ENCODE data around the gene FAM180B. TPM values are rescaled to one million over a fixed set of nuclear protein-coding genes. Genes with fewer than 3 reads are reported as not detected.
"Not testable (repeated sequence)": the region's sequence is repeated elsewhere in the genome, so short reads cannot be mapped to it uniquely, and the experiment has no call there.

The FAM180B gene
- polyA plus RNA-seq, 1 experiment: not detected

GRCh38 chr11:47541070-47541469 lies 45.4 kb upstream of the FAM180B start:
- no peak for TF ChIP-seq CTCF (IDR thresholded peaks at IDR 0.05; ENCODE audit: low read depth, low read length)
- CTCF ChIA-PET: interaction anchor here (1.8 to 2.3 kb wide), 2 partner anchors 10 to 12 kb away, joined by 5 to 11 read pairs; no protein-coding TSS in a partner anchor
- no peak for DNase-seq (ENCODE audit: low read depth, low spot score)
- no peaks in the 10 kb centered on the region for H3K27me3 ChIP-seq (ENCODE audit: control insufficient read depth, insufficient read depth, low read length)
- no peak overlapping the region for H3K4me3 ChIP-seq (ENCODE audit: low read depth, low read length)
- peak overlapping the region; percentile 21 for H3K27ac ChIP-seq (ENCODE audit: low read depth, low read length)
- POLR2A ChIA-PET: no interaction called here
- H3K9me3 ChIP-seq (ENCODE audit: control insufficient read depth, insufficient read depth, low read length): no peaks in the 10 kb centered on the region

- H3K27ac ChIP-seq (ENCODE audit: low read depth, low read length): no peak overlapping the region
- no peaks in the 10 kb centered on the region for H3K27me3 ChIP-seq (ENCODE audit: control insufficient read depth, insufficient read depth, low read length)
- POLR2A ChIA-PET: no interaction called here
- CTCF ChIA-PET: no interaction called here
- no peaks in the 10 kb centered on the region for H3K9me3 ChIP-seq (ENCODE audit: control insufficient read depth, insufficient read depth, low read length)
- no peak overlapping the region for H3K4me3 ChIP-seq (ENCODE audit: low read depth, low read length)
- no peak for DNase-seq (ENCODE audit: low read depth, low spot score)
- TF ChIP-seq CTCF (IDR thresholded peaks at IDR 0.05; ENCODE audit: low read depth, low read length): no peak
These were observed 41.2 kb upstream of the FAM180B start for GRCh38 chr11:47545298-47545697.

GRCh38 chr11:47546274-47546673 lies 40.2 kb upstream of the FAM180B start:
- CTCF ChIA-PET: interaction anchor here (0.6 kb wide), 1 partner anchor 92 kb away, joined by 3 read pairs; no protein-coding TSS in a partner anchor
- not testable (repeated sequence) for H3K9me3 ChIP-seq (ENCODE audit: control insufficient read depth, insufficient read depth, low read length); H3K27ac ChIP-seq (ENCODE audit: low read depth, low read length); H3K27me3 ChIP-seq (ENCODE audit: control insufficient read depth, insufficient read depth, low read length); DNase-seq (ENCODE audit: low read depth, low spot score); H3K4me3 ChIP-seq (ENCODE audit: low read depth, low read length)
- POLR2A ChIA-PET: interaction anchor here (0.6 to 0.7 kb wide), 2 partner anchors 70 to 102 kb away, joined by 5 to 10 read pairs; no protein-coding TSS in a partner anchor

GRCh38 chr11:47550288-47551047 lies 36.0 kb upstream of the FAM180B start:
- ChIA-PET CTCF (interaction anchor here (0.7 to 1.3 kb wide), 2 partner anchors 10 to 12 kb away, joined by 3 to 5 read pairs; no protein-coding TSS in a partner anchor), POLR2A (interaction anchor here (0.6 to 1.9 kb wide), 3 partner anchors 8 to 141 kb away, joined by 4 to 19 read pairs (median 5); no protein-coding TSS in a partner anchor)
- H3K4me3 ChIP-seq (ENCODE audit: low read depth, low read length): no peak overlapping the region
- no peaks in the 10 kb centered on the region for H3K27me3 ChIP-seq (ENCODE audit: control insufficient read depth, insufficient read depth, low read length)
- DNase-seq (ENCODE audit: low read depth, low spot score): no peak
- no peak for TF ChIP-seq CTCF (IDR thresholded peaks at IDR 0.05; ENCODE audit: low read depth, low read length)
- no peak overlapping the region for H3K27ac ChIP-seq (ENCODE audit: low read depth, low read length)
- peaks cover 3% of the 10 kb centered on the region; the same call in 1 of the 2 replicates for H3K9me3 ChIP-seq (ENCODE audit: control insufficient read depth, insufficient read depth, low read length)

- H3K27me3 ChIP-seq (ENCODE audit: control insufficient read depth, insufficient read depth, low read length): no peaks in the 10 kb centered on the region
- CTCF ChIA-PET: interaction anchor here (0.6 to 1.3 kb wide), 9 partner anchors 9 to 293 kb away, joined by 3 to 10 read pairs (median 3); no protein-coding TSS in a partner anchor
- TF ChIP-seq CTCF (IDR thresholded peaks at IDR 0.05; ENCODE audit: low read depth, low read length): peak; percentile 59
- POLR2A ChIA-PET: interaction anchor here (0.7 to 1.9 kb wide), 2 partner anchors 18 to 141 kb away, joined by 4 to 19 read pairs; no protein-coding TSS in a partner anchor
- H3K27ac ChIP-seq (ENCODE audit: low read depth, low read length): no peak overlapping the region
- peaks cover 3% of the 10 kb centered on the region; the same call in 1 of the 2 replicates for H3K9me3 ChIP-seq (ENCODE audit: control insufficient read depth, insufficient read depth, low read length)
- H3K4me3 ChIP-seq (ENCODE audit: low read depth, low read length): peak overlapping the region; percentile 99
- DNase-seq (ENCODE audit: low read depth, low spot score): no peak
These were observed 35.4 kb upstream of the FAM180B start for GRCh38 chr11:47551086-47551485.

Measured in AG04450 (cell line).